ENCODE data around the gene RMP24.
"Not testable (repeated sequence)": the region's sequence is repeated elsewhere in the genome, so short reads cannot be mapped to it uniquely, and the experiment has no call there.

RMP24 gene

DNA sequence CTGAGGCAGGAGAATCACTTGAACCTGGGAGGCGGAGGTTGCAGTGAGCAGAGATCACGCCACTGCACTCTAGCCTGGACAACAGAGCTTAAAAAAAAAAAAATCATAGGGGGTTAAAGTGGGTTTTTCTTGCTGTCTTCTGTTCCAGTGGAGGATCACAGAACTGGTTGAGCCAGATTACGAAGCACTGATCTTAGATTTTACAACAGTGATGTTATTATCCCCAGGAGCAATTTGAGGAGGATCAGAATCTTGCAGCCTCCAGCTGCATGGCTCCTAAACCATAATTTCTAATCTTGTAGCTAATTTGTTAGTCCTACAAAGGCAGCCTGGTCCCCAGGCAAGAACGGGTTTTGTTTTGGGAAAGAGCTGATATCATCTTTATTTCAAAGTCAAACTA, 4.6 kb upstream of the RMP24 start:
- not testable (repeated sequence) for DNase-seq (ENCODE audit: low read depth in 1 of 2, low spot score in 1 of 2)

DNA sequence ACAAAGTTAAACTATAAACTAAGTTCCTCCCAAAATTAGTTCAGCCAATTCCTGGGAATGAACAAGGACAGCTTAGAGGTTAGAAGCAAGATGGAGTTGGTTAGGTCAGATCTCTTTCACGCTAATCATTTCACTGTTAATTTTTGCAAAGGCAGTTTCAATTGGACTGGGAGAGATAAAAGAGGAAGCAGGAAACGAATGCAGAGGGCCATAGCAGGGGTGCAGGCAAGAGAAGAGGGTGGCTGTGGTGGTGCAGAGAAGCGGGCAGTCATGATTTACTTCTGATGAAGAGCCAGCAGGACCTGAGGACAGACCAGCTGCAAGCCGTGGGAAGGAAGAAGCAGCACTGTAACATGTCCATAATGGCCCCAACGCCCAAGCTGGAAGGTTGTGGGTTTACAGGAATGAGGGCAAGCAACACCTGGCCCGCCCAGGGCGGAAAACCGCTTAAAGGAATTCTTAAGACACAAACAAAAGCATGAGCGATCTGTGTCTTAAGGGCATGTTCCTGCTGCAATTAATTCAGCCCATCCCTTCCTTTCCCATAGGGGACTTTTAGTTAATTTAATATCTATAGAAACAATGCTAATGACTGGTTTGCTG, 4.1 kb upstream of the RMP24 start:
- no peak for DNase-seq (ENCODE audit: low read depth in 1 of 2, low spot score in 1 of 2)

DNA sequence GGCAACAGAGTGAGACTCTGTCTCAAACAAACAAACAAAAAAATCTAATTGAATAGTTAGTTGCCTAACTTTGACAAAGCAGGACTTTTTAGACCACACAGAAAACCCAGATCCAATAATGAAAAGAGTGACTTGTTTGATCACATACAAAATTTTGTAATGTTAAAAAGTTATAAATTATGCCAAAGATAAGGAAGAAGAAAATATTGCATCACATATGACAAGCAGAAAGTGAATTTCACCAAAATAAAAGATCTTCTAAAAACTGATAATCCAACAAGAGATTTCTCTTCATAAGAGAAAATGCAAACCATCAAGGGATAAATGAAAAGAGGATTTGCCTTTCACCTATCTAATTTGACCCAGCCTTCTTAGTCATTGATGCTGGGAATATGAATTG, 2.8 kb upstream of the RMP24 start:
- no peak for DNase-seq (ENCODE audit: low read depth in 1 of 2, low spot score in 1 of 2)

DNA sequence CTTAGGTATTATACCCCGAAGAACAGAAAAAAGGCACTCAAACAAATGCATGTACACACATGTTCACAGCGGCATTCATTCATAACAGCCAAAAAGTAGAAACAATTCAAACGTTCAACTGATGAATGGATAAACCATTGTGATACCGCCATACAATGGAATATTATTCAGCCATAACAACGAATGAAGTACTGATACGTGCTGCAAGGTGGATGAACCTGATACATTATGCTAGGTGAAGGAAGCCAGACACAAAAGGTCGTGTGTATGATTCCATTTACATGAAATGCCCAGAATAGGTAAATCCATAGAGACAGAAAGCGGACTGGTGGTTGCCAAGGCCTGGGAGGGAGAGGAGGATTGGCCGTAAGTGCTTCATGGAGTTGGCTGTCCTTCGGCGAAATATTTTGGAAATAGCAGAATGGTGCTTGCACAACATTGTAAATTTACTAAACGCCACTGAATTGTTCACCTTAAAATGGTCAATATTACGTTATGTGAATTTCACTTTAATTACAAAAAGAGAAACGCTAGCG, 750 bp upstream of the RMP24 start:
- DNase-seq (ENCODE audit: low read depth in 1 of 2, low spot score in 1 of 2) = no peak

DNA sequence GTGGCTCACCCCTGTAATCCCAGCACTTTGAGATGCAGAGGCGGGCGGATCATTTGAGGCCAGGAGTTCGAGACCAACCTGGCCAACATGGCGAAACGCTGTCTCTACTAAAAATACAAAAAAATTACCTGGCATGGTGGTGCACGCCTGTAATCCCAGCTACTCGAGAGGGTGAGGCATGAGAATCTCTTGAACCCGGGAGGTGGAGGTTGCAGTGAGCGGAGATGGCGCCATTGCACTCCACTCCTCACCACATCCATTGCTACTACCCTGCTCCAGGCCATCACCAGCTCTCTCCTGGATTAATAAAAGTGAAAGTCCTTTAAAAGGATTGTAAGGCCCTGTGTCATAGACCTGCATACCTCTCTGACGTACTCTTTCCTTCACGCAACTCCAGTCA, 1.2 kb downstream of the RMP24 start:
- no peak for DNase-seq (ENCODE audit: low read depth in 1 of 2, low spot score in 1 of 2)

DNA sequence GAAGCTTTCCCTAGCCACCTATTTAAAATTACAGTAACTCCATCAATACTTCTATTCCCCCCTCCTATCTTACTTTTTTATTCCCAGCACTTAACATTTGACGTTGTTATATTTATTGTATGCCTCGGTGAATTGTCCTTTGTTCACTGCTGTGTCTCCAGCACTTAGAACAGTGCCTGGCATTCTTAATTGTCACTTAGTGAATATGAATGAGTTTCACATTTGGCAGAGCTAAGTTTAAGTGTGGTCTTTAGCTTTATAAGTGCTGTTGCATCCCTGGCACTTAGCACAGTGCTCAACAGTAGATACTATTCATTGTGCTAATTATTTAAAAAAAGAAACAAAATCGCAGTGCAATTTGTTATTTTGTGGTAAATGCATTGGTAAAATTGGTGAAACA, 1.7 kb downstream of the RMP24 start:
- no peak for DNase-seq (ENCODE audit: low read depth in 1 of 2, low spot score in 1 of 2)

DNA sequence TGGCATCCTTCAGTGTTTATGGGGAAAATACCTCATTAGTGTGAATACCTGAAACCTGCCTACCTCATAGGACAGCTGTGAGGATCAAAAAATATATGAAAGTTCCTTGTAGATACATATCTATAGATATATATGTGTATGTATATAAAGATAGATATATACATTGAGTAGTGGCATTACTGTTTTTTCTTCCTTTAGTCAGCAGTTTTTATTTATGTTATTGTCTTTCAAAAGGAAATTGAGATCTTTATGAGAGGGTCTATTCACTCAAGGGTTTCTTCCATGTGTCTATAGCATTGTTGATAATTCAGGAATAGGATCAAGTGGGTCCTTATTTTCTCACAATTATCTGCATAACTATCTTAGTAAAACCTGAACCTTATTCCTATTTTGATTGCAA, 6.6 kb downstream of the RMP24 start:
- DNase-seq (ENCODE audit: low read depth in 1 of 2, low spot score in 1 of 2) = no peak

DNA sequence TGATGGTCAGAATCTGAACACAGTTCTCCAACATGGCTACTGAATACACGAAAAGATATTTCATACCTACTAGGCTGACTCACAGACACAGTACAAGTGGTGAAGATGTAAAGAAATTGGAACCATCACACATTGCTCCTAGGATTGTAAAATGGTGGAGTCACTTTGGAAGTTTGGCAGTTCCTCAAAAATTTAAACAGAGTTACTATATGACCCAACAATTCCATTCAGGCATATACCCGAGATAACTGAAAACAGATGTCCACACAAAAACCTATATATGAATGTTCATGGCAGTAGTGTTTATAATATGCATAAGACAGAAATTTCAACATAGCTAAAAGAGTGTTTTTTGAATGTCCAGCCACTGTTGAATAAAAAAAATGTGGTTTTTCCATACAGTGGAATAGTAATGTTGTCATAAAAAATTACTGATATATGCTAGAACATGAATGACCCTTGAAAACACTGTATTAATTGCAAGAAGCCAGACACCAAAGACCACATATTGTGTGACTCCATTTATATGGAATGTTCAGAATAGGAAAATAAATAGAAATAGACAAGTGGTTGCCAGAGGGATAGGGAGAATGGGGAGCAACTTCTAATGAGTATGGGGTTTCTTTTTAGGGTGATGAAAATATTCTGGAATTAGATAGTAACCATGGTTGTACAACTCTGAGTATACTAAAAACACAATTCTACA, 10.1 kb downstream of the RMP24 start:
- DNase-seq (ENCODE audit: low read depth in 1 of 2, low spot score in 1 of 2) = no peak

DNA sequence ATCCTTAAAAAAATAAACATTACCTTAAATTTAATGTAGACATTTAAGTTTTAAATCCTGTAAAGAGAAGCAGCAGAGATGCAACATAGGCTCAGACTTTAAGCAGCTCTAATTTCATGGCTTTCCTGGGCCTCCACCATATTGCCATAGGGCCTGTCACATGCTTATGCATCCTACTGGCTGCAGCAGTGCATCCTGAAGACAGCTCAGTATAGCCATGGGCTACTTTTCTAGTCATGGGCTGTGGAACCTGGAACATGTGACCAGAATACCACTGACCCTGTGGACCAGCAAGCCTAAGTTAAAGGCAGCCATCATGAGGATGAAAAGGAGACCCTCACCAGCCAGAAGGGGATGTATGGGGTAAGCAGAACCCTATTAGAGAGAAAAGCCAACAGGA, 10.7 kb downstream of the RMP24 start:
- DNase-seq (ENCODE audit: low read depth in 1 of 2, low spot score in 1 of 2) = no peak

DNA sequence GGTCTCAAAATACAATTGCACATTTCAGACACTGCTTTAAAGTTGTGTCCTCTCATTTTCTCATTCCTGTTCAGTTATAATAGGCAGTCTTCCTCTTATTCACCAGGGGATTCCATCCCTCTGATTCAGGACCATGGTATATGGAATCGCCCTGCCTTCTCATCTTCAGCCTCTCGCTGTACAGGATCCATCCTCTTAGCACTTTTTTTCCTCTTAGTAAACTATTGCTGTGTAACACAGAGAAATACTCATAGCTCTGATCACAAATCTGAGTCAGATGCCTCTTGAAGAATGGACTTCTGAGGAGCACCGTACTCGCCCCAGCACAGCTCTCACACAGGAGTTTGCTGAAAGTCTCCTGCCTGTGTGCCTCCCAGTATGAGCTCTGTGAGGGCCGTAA, 11.3 kb downstream of the RMP24 start:
- no peak for DNase-seq (ENCODE audit: low read depth in 1 of 2, low spot score in 1 of 2)

DNA sequence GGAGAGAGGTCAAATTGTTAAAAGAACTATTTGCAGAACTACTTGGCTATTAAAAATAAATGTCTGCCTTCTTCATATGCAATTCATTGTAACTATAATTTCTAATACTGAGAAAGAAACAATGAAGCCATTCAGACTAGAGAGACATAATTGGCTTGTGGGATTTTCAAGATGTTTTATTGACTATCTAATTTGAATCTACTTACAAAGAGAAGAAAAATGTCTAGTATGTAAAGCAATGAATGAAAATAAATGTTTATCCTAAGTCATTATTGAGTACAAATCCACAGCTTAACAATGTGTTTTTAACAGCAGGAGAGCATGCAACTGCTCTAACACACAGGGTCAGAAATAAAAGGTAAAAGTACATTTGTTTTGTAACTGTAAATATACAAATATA, 19.2 kb downstream of the RMP24 start:
- DNase-seq (ENCODE audit: low read depth in 1 of 2, low spot score in 1 of 2) = no peak

DNA sequence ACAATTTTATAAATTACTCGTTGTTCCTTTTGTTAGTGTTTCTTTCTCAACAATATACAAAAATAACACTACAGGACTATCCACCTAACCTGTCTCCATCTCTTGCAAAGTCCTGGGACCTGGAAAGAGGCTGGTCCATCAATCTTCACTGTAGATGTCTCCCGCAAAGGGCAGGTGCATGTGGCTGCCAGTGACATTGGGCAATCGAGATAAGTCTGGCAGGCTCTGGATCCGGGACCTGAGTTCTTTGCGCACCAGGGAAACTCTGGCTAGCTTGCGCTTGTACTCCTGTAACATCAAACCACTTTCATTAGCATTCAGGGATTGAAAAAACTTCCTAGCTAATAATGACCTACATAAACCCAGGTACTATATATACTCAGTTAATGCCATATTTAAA, 20.5 kb downstream of the RMP24 start:
- no peak for DNase-seq (ENCODE audit: low read depth in 1 of 2, low spot score in 1 of 2)

DNA sequence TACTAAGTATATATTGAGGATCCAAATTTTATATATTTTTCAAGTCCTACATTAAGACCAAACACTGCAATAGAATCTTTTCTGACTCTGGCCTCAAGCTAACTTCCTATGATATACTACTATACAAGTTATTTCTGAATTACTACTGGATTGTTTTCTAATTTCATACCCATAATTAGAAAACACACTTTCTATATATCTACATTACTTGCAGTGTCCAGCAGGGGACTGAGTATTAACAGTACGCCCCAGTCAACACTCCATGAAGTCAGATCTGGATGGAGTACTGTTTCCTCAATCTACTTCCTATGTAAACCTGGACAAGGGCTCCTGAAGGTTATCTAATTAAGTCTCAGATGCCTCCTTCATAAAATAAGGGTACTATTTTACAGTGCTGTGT, 26.5 kb downstream of the RMP24 start:
- DNase-seq (ENCODE audit: low read depth in 1 of 2, low spot score in 1 of 2) = no peak

DNA sequence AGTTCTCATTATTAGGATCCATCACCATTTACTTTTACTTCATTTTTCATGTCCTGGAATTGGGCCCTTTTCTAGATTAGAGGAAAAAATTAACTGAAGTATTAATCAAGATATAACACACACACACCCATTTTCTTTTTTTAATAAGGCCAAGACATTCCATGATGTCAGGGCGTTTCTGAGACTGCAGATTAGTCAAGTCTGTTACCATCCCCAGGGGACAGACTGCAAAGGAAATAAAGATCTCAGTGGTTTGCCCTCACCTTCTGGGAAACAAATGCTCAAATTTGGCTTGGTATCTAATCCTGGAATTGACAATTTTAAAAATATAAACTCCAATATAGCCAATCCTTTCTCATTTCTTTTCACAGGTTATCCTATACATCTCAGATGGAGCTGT, 27.4 kb downstream of the RMP24 start:
- DNase-seq (ENCODE audit: low read depth in 1 of 2, low spot score in 1 of 2) = no peak

DNA sequence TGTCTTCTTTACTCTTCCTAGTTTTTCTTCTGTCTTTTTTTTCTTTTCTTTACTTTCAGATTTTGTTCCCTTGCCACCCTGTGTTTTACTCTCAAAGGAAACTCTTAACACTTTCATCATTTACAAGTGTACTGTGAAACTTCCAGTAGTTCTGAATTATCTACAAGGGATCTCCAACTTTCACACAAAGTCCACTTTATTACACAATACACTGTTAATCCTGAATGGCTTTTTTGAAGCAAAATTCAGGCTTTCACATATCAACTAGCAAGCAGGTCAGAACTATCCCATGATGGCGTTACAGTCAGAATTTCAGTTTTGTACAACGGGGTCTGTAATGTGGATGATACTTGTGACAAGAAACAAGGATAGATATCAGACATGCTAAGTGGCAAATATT, 34.5 kb downstream of the RMP24 start:
- DNase-seq (ENCODE audit: low read depth in 1 of 2, low spot score in 1 of 2) = no peak

DNA sequence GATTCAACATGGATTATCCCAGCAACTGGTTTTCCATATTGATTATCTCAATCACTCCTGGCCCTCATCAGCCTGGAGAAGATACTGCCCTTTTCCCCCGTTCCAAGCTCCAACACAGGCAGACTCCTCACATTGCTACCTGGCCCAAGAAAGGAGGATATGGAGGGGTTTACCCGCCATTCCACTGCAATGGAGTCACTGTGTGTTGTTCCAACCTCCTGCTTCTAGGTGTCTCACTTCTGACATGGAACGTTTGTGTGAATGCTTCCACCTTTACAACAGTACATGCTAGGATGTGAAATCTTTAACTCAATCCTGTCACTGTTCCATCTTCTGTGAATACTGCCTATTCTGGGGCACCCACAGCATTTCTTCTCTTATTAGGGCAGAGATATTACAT, 36.7 kb downstream of the RMP24 start:
- no peak for DNase-seq (ENCODE audit: low read depth in 1 of 2, low spot score in 1 of 2)

DNA sequence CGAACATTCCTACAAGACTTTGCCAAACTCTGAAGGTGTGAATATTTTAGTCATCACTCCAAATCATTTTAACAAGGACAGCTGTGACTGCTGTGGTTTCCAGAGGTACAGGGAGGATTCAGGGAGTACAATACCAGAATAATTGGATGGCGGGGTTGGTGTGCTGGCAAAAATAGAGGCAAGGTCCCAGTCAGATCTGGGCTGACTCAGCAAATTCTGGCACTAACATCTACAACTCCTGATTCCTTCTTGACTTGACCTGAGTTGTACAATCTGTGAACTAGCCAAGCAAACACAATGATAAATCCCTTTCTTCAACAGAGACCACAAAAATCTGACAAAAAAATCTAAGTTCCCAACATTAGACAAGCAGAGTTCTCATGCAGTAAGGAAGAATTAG, 40.4 kb downstream of the RMP24 start:
- no peak for DNase-seq (ENCODE audit: low read depth in 1 of 2, low spot score in 1 of 2)

DNA sequence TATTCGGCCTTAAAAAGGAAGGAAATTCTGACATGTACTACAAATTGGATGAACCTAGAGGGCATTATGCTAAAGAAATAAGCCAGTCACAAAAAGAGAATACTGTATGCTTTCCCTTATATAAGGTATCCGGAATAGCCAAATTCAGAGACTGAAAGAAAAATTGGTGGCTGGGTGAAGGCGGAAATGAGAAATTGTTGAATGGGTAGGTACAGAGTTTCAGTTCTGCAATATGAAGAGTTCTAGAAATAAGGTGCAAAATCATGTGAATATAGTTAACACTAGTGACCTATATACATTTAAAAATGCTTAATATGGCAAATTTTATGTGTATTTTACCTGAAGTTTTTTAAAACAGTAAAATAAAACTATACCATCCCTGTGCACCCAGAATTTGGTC, 43.1 kb downstream of the RMP24 start:
- no peak for DNase-seq (ENCODE audit: low read depth in 1 of 2, low spot score in 1 of 2)

DNA sequence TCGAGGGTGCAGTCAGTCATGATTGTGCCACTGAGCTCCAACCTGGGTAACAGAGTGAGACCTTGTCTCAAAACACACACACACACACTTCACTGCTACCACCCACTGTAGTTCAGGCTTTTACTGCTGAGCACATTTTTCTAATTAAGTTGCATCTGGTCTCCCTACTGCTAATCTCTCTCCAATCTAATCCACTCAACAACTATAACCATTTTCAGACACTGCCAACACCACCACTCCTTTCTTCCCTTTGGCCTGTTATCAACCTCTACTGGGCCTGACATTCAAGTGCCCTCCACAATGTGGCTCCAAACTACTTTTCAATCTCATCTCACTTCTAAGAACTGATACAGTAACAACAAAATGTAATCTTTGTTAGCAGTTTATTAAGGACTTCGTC, 44.8 kb downstream of the RMP24 start:
- DNase-seq (ENCODE audit: low read depth in 1 of 2, low spot score in 1 of 2) = no peak

DNA sequence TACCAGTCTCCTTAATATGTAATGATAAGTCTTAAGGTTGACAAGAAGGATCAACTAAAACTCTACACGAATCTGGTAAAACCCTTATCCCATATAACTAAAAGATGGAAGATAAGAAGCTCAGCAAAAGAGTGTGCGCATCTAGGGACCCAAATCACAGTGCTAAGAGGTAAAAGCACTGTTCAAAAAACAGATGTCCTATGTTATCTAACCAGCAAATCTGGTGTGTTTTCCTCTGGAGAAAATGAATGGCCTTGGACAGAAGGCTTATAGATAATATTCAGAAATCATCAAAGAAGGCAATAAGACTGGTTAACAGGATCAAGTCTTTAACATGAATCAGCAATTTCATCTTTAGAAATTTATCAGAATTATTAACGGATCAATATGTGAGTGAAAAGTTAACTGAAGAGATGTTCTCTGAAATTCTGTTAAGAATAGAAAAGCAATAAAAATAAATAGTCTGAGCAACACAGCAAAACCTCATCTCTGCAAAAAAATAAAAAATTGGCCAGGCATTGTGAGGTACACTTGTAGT, 47.8 kb downstream of the RMP24 start:
- no peak for DNase-seq (ENCODE audit: low read depth in 1 of 2, low spot score in 1 of 2)

DNA sequence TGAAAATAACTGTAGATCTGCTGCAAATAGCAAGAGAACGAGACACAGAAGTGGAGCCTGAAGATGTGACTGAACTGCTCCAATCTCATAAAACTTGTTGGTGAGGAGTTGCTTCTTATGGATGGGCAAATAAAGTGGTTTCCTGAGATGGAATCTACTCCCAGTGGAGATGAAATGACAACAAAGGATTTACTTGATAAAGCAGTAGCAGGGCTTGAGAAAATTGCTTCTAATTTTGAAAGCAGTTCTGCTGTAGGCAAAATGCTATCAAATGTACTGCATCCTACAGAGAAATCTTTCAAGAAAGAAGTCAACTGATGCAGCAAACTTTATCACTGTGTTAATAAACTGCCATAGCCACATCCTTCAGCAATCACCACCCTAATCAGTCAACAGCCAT, 50.9 kb downstream of the RMP24 start:
- no peak for DNase-seq (ENCODE audit: low read depth in 1 of 2, low spot score in 1 of 2)

DNA sequence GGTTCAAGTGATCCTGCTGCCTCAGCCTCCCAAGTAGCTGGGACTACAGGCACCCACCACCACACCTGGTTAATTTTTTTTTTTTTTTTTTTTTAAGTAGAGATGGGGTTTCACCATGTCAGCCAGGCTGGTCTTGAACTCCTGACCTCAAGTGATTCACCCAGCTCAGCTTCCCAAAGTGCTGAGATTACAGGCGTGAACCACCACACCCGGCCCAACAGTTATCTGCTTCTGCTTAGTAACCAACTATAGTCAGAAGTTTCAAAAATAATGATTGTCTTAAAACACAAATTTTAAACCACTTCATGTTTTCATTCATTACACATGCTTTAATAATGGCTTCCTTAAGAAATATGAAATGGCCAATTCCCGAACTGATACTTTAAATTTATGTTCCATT, 51.8 kb downstream of the RMP24 start:
- not testable (repeated sequence) for DNase-seq (ENCODE audit: low read depth in 1 of 2, low spot score in 1 of 2)

DNA sequence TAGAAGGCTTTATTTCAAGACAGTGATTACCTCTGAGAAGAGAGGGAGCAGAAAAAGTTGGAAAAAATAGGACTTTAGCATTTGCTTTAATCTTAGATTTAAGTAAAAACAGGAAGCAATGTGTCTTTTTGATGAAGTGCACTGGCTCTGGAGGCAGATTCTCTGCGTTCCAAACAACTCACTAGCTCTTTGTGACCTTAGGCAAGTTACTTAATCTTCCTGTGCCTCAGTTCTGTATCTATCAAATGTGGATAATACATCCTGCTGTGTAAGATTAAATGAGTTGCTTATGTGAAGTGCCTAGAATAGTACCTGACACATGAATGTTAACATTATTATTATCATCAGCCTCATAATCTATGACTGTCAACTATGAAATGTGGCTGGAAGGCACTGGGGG, 52.5 kb downstream of the RMP24 start:
- no peak for DNase-seq (ENCODE audit: low read depth in 1 of 2, low spot score in 1 of 2)
